GM18526 (cell line): ENCODE measurements around the gene FOSL2.

Experiments
- POLR2A ChIP-seq: IDR thresholded peaks from 3 replicates; pipeline ENCODE4 v1.6.1; 2011; ENCODE audit not compliant: insufficient read length; ENCODE audit errors: extremely low read depth

Gene FOSL2

GRCh38 chr2:28394331-28394877, 1.7 kb downstream of the FOSL2 start:
- no peak for TF ChIP-seq POLR2A

- TF ChIP-seq POLR2A: no peak
These were observed 2.3 kb downstream of the FOSL2 start for GRCh38 chr2:28394997-28395333.

GRCh38 chr2:28395334-28396061, 2.8 kb downstream of the FOSL2 start:
- TF ChIP-seq POLR2A: no peak

GRCh38 chr2:28397043-28397381, 4.4 kb downstream of the FOSL2 start:
- TF ChIP-seq POLR2A: no peak

- no peak for TF ChIP-seq POLR2A
These were observed 5.6 kb downstream of the FOSL2 start for GRCh38 chr2:28398101-28398834.

GRCh38 chr2:28399289-28399688, 6.6 kb downstream of the FOSL2 start:
- no peak for TF ChIP-seq POLR2A

- TF ChIP-seq POLR2A: no peak
These were observed 7.3 kb downstream of the FOSL2 start for GRCh38 chr2:28399956-28400355.

- no peak for TF ChIP-seq POLR2A
These were observed 7.8 kb downstream of the FOSL2 start for GRCh38 chr2:28400419-28400818.

- TF ChIP-seq POLR2A: no peak
These were observed 8.3 kb downstream of the FOSL2 start for GRCh38 chr2:28400921-28401320.

- no peak for TF ChIP-seq POLR2A
These were observed 8.8 kb downstream of the FOSL2 start for GRCh38 chr2:28401411-28401810.

GRCh38 chr2:28401948-28402550, 9.4 kb downstream of the FOSL2 start:
- TF ChIP-seq POLR2A: no peak

GRCh38 chr2:28403370-28403956, 10.8 kb downstream of the FOSL2 start:
- TF ChIP-seq POLR2A: no peak

- no peak for TF ChIP-seq POLR2A
These were observed 11.4 kb downstream of the FOSL2 start for GRCh38 chr2:28404086-28404485.

GRCh38 chr2:28405537-28405936, 12.9 kb downstream of the FOSL2 start:
- TF ChIP-seq POLR2A: no peak

GRCh38 chr2:28406276-28407096, 13.8 kb downstream of the FOSL2 start:
- no peak for TF ChIP-seq POLR2A
